K562 (cell line): ENCODE measurements around the gene ZSWIM4. TPM values are rescaled to one million over a fixed set of nuclear protein-coding genes. Genes with fewer than 3 reads are reported as not detected.

Experiments used
- ATAC-seq: fragments of 200-7000 bp; cut with Tn5 transposase; 3 replicates; pipeline ENCODE4 v1.9.1; 2020; ENCODE audit warnings: moderate library complexity
- BruUV-seq: library from RNA; stranded (reverse); fragments of 400-500 nt; replicated peaks from 2 replicates; lab custom pipeline; 2021; lab: Mats Ljungman, UMichigan
- CTCF ChIA-PET: fragments of 300-600 bp; formaldehyde crosslinking; extraction: SDS; loops from one replicate; lab custom pipeline; 2021; ENCODE audit warnings: low intra/inter-chr PET ratio; lab: Yijun Ruan, JAX
- POLR2A ChIA-PET: fragments of 300-600, 350-650 bp; sonication (Branson Sonifier 250); formaldehyde crosslinking; extraction: SDS; loops from one replicate; lab custom pipeline; 2021; ENCODE audit warnings: antibody characterized with exemption, inconsistent platforms; lab: Yijun Ruan, JAX
- DNase-seq, 4 experiments: peaks; one replicate each; pipeline versions ENCODE4 v3.0.0 to v3.0.0-alpha.2; 2011 to 2018; ENCODE audit warnings: low spot score in 3 of 4, mixed read lengths in 3 of 4; ENCODE audit errors: extremely low read depth in 1 of 4
- FAIRE-seq: peaks from 2 replicates; lab custom pipeline; 2011; peaks lifted over from hg19 to GRCh38; lab: Jason Lieb, UNC
- H2AFZ ChIP-seq: 2 replicates; pipeline ENCODE4 v1.6.0; 2011; ENCODE audit warnings: low read depth, low read length, control low read depth, inconsistent platforms
- H3K27ac ChIP-seq: fragments of 200-600 bp; 3 replicates; pipeline ENCODE4 v1.8.0; 2011; ENCODE audit warnings: low read depth, mild to moderate bottlenecking, control low read depth, inconsistent platforms, low read length, moderate library complexity, mixed read lengths; ENCODE audit errors: extremely low read depth
- H3K27me3 ChIP-seq, 2 experiments: fragments of 300-600 bp in 1 of 2; 2 replicates in 1 of 2; 3 replicates in 1 of 2; pipeline versions ENCODE4 v1.6.0 to v1.8.0; 2011; ENCODE audit warnings: inconsistent platforms in 2 of 2, low read length in 2 of 2, mild to moderate bottlenecking in 1 of 2, mixed read lengths in 1 of 2, moderate library complexity in 1 of 2; ENCODE audit not compliant: control insufficient read depth in 2 of 2, insufficient read depth in 2 of 2
- H3K36me3 ChIP-seq: fragments of 300-600 bp; 3 replicates; pipeline ENCODE4 v1.8.0; 2011; ENCODE audit warnings: mild to moderate bottlenecking, low read length, inconsistent platforms; ENCODE audit not compliant: control insufficient read depth, insufficient read depth
- H3K4me1 ChIP-seq, 2 experiments: fragments of 200-600 bp in 1 of 2; replicated peaks in 1 of 2; 2 replicates in 1 of 2; 3 replicates in 1 of 2; pipeline versions ENCODE4 v1.5.1 to v1.8.0; 2011; ENCODE audit warnings: inconsistent platforms in 2 of 2, low read length in 2 of 2, mild to moderate bottlenecking in 1 of 2, mixed read lengths in 1 of 2, moderate library complexity in 1 of 2; ENCODE audit not compliant: control insufficient read depth in 2 of 2, insufficient read depth in 2 of 2
- H3K4me2 ChIP-seq: 2 replicates; pipeline ENCODE4 v1.6.1; 2011; ENCODE audit warnings: low read length, control low read depth, inconsistent platforms, mixed read lengths; ENCODE audit not compliant: insufficient read depth
- H3K4me3 ChIP-seq: fragments of 200-600 bp; sonication (generic), shearing (Covaris generic); 2 replicates; pipeline ENCODE4 v1.5.1; 2016; ENCODE audit warnings: control low read depth, inconsistent platforms
- H3K79me2 ChIP-seq: fragments of 200-600 bp; 3 replicates; pipeline ENCODE4 v1.8.0; 2011; ENCODE audit warnings: low read length, inconsistent platforms; ENCODE audit not compliant: control insufficient read depth, insufficient read depth
- H3K9ac ChIP-seq, 2 experiments: 2 replicates each; pipeline versions ENCODE4 v1.6.0 to v1.6.1; 2011; ENCODE audit warnings: low read depth in 2 of 2, low read length in 2 of 2, control low read depth in 1 of 2, inconsistent platforms in 1 of 2, mild to moderate bottlenecking in 1 of 2, mixed read lengths in 1 of 2; ENCODE audit not compliant: insufficient read depth in 1 of 2
- H3K9me1 ChIP-seq: one replicate; pipeline ENCODE4 v1.6.0; 2011; ENCODE audit warnings: inconsistent platforms, mild to moderate bottlenecking, low read length, moderate library complexity; ENCODE audit not compliant: control insufficient read depth, insufficient read depth
- H3K9me3 ChIP-seq: replicated peaks from 2 replicates; pipeline ENCODE4 v1.5.1; 2011; ENCODE audit warnings: low read depth, low read length, inconsistent platforms; ENCODE audit not compliant: control insufficient read depth, insufficient read depth
- H4K20me1 ChIP-seq: replicated peaks from 2 replicates; pipeline ENCODE4 v1.6.1; 2011; ENCODE audit warnings: low read length, inconsistent platforms, mixed read lengths; ENCODE audit not compliant: control insufficient read depth, insufficient read depth
- CREB1 ChIP-seq, 2 experiments: sonication (generic) in 1 of 2; formaldehyde crosslinking in 1 of 2; IDR thresholded peaks; 2 replicates each; pipeline versions ENCODE4 v1.6.1 to v1.8.0; 2012 to 2022; ENCODE audit warnings: inconsistent platforms in 1 of 2, mild to moderate bottlenecking in 1 of 2, missing genetic modification reagents in 1 of 2, moderate library complexity in 1 of 2
- FOXA3 ChIP-seq, 2 experiments: fragments of 450-650 bp in 1 of 2; sonication (generic) in 1 of 2; formaldehyde crosslinking; IDR thresholded peaks in 1 of 2; conservative IDR thresholded peaks in 1 of 2; 2 replicates each; pipeline versions ENCODE4 v1.4.0 to v1.8.0; 2020 to 2022; ENCODE audit warnings: mild to moderate bottlenecking in 2 of 2, missing genetic modification reagents in 1 of 2
- IRF2 ChIP-seq: sonication (generic); formaldehyde crosslinking; IDR thresholded peaks from 2 replicates; pipeline ENCODE4 v1.8.1; 2022; ENCODE audit warnings: mild to moderate bottlenecking, missing genetic modification reagents
- KAT8 ChIP-seq: fragments of 450-650 bp; IDR thresholded peaks from 2 replicates; pipeline ENCODE4 v1.6.1; 2016; ENCODE audit warnings: low read depth, mild to moderate bottlenecking
- LEF1 ChIP-seq: fragments of 450-650 bp; IDR thresholded peaks from 2 replicates; pipeline ENCODE4 v1.6.1; 2016; ENCODE audit warnings: mild to moderate bottlenecking
- MBD2 ChIP-seq: sonication (generic); IDR thresholded peaks from 2 replicates; pipeline ENCODE4 v1.6.1; 2016; ENCODE audit warnings: low read depth, borderline replicate concordance
- MXI1 ChIP-seq: IDR thresholded peaks from 2 replicates; pipeline ENCODE4 v1.6.1; 2011; ENCODE audit warnings: low read depth, mild to moderate bottlenecking, improper control_type of control experiment, low read length
- NFATC3 ChIP-seq: fragments of 450-650 bp; IDR thresholded peaks from 2 replicates; pipeline ENCODE4 v1.6.1; 2017; ENCODE audit warnings: mild to moderate bottlenecking
- NUFIP1 ChIP-seq: fragments of 450-650 bp; IDR thresholded peaks from 2 replicates; pipeline ENCODE4 v1.6.1; 2018; ENCODE audit not compliant: partially characterized antibody
- RB1 ChIP-seq: fragments of 450-650 bp; IDR thresholded peaks from 2 replicates; pipeline ENCODE4 v1.6.1; 2017; ENCODE audit warnings: low read depth, mild to moderate bottlenecking
- SLC30A9 ChIP-seq: fragments of 250-450 bp; sonication (Bioruptor Pico); IDR thresholded peaks from 2 replicates; pipeline ENCODE4 v1.8.0; 2022; ENCODE audit warnings: mild to moderate bottlenecking, moderate library complexity
- SP1 ChIP-seq: sonication (generic); formaldehyde crosslinking; IDR thresholded peaks from 2 replicates; pipeline ENCODE4 v1.8.1; 2022; ENCODE audit warnings: mild to moderate bottlenecking, missing genetic modification reagents
- SPI1 ChIP-seq: IDR thresholded peaks from 2 replicates; pipeline ENCODE4 v1.6.1; 2011; ENCODE audit warnings: low read depth, low read length, control low read depth, borderline replicate concordance
- STAT5B ChIP-seq: fragments of 250-450 bp; sonication (Bioruptor Pico); IDR thresholded peaks from 2 replicates; pipeline ENCODE4 v1.8.0; 2021; ENCODE audit warnings: mild to moderate bottlenecking, inconsistent platforms
- ZNF507 ChIP-seq: conservative IDR thresholded peaks from 2 replicates; pipeline ENCODE4 v1.6.1; 2017; ENCODE audit warnings: missing genetic modification characterization, missing compliant biosample characterization
- ZNF583 ChIP-seq: fragments of 250-450 bp; sonication (Bioruptor Pico); IDR thresholded peaks from 2 replicates; pipeline ENCODE4 v1.4.0; 2020
- WGBS: fragments of 100-300 bp; shearing (Covaris generic); methylation state at CpG from one replicate; pipeline ENCODE4 v1.1.6; 2016; ENCODE audit warnings: low coverage, mixed read lengths; ENCODE audit not compliant: insufficient coverage; ENCODE audit errors: missing lambda C conversion rate; 5-methylcytosine and 5-hydroxymethylcytosine counted together
- in situ Hi-C: fragments of 300-500 bp; cut with MboI; formaldehyde crosslinking; loops from 4 replicates; pipeline ENCODE4 v1.15.0; 2018; ENCODE audit warnings: inconsistent platforms, mixed read lengths
- intact Hi-C: fragments of 100-400 bp; cut with micrococcal nuclease; formaldehyde crosslinking; loops from 2 replicates; pipeline ENCODE4 v1.14.2; 2022
- polyA plus RNA-seq, 8 experiments: library from polyadenylated mRNA; depleted of rRNA in 4 of 8; stranded (reverse) in 5 of 8; unstranded in 3 of 8; fragments of >200 nt; fragmentation: Nextera tagmentation in 2 of 8; fragmentation: Illumina TruSeq in 1 of 8; extraction: Ambion mirVana in 2 of 8; extraction: Trizol in 1 of 8; gene quantifications; 2 replicates each; pipeline versions ENCODE4 v1.2.1 to v1.2.3, GENCODE V29; 2011 to 2014; ENCODE audit warnings: inconsistent platforms in 1 of 8, missing spikeins in 1 of 8
- total RNA-seq, 7 experiments: library from RNA; depleted of rRNA in 6 of 7; stranded (reverse); fragments of >200 nt in 6 of 7; fragmentation: Illumina TruSeq in 2 of 7; extraction: Trizol in 2 of 7; gene quantifications; 2 replicates each; pipeline versions ENCODE4 v1.2.1 to v1.2.3, GENCODE V29; 2011 to 2021; ENCODE audit warnings: low replicate concordance in 1 of 7
- TF ChIP-seq, protein P1 (sequence below), 2 experiments: fragments of 450-650 bp in 1 of 2; sonication (generic) in 1 of 2; formaldehyde crosslinking in 1 of 2; IDR thresholded peaks in 1 of 2; conservative IDR thresholded peaks in 1 of 2; 2 replicates each; pipeline versions ENCODE4 v1.6.1 to v1.8.1; 2016 to 2023; ENCODE audit warnings: mild to moderate bottlenecking in 2 of 2, moderate library complexity in 2 of 2, inconsistent platforms in 1 of 2, missing genetic modification reagents in 1 of 2
- TF ChIP-seq, protein P2 (sequence below): fragments of 450-650 bp; formaldehyde crosslinking; IDR thresholded peaks from 2 replicates; pipeline ENCODE4 v1.4.0; 2022; ENCODE audit warnings: mild to moderate bottlenecking, moderate library complexity
- TF ChIP-seq, protein P3 (sequence below): fragments of 200-800 bp; sonication (Bioruptor generic); IDR thresholded peaks from 2 replicates; pipeline ENCODE4 v1.6.1; 2017; ENCODE audit warnings: missing genetic modification characterization, missing compliant biosample characterization

ZSWIM4 gene
- total and polyA plus RNA-seq, 9 of the 15 experiments (the other 6 are each of a cell fraction or from before 2014, with no cell fraction given), result 0.25 to 3.7 (median 0.79) TPM; not detected in 2

DNA sequence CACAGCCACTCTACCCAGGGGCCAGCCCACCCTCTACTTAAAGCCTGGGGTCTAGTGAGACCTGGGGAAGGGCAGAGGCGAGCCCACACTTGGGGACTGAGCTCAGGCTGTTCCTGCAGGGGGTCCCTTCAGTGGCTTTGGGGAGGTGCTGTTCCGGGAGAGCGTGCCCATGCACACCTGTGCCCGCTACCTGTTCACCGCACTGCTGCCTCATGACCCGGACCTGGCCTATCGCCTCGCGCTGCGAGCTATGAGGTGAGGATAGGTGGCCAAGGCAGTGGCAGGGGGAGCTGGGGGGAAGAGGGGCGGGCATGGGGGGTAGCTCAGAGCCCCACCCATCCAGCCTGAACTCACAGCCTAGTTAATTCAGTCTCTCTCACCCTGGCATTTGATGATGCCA, 24.0 kb downstream of the ZSWIM4 start:
- Histone ChIP-seq H3K4me2 (no peak overlapping the region), H4K20me1 (no peaks in the 10 kb centered on the region), H3K9ac (0 out of 4 replicates have a peak overlapping the region, but pooled peaks of 1 of the 2 experiments have one; percentile 4), H3K9me3 (no peaks in the 10 kb centered on the region), H3K27me3 (no peaks in the 10 kb centered on the region), H3K9me1 (no peaks in the 10 kb centered on the region), H3K27ac (no peak overlapping the region), H2AFZ (no peak overlapping the region), H3K79me2 (no peaks in the 10 kb centered on the region), H3K36me3 (no peaks in the 10 kb centered on the region), H3K4me3 (no peak overlapping the region), H3K4me1 (peaks cover 3 to 31% of the 10 kb centered on the region in 2 experiments; a peak in 3 of 5 replicates)
- DNase-seq (no peak), ATAC-seq (no peak), FAIRE-seq (no peak)
- BruUV-seq, result no TSS peak
- in situ Hi-C loops, result no loop called here
- WGBS, result 96% methylated on average over 10 of the region's 11 CpGs
- ChIA-PET CTCF (no interaction called here), POLR2A (interaction anchor here (0.6 kb wide), 1 partner anchor 8 kb away, joined by 3 read pairs; no protein-coding TSS in a partner anchor)
- TF ChIP-seq, protein P1, sequence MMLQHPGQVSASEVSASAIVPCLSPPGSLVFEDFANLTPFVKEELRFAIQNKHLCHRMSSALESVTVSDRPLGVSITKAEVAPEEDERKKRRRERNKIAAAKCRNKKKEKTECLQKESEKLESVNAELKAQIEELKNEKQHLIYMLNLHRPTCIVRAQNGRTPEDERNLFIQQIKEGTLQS (IDR thresholded peaks at IDR 0.05), result no peak
- TF ChIP-seq, protein P1 (CRISPR knock-in tag; conservative IDR thresholded peaks at IDR 0.05), result no peak
- TF ChIP-seq SLC30A9 (CRISPR knock-in tag), result no peak
- no peak for TF ChIP-seq RB1
- no peak for TF ChIP-seq ZNF583 (CRISPR knock-in tag)
- TF ChIP-seq LEF1, result no peak
- no peak for TF ChIP-seq FOXA3 (CRISPR knock-in tag; conservative IDR thresholded peaks at IDR 0.05 in 1 of 2, IDR thresholded peaks at IDR 0.05 in 1 of 2)
- no peak for TF ChIP-seq MXI1
- TF ChIP-seq KAT8, result no peak
- TF ChIP-seq, protein P2, sequence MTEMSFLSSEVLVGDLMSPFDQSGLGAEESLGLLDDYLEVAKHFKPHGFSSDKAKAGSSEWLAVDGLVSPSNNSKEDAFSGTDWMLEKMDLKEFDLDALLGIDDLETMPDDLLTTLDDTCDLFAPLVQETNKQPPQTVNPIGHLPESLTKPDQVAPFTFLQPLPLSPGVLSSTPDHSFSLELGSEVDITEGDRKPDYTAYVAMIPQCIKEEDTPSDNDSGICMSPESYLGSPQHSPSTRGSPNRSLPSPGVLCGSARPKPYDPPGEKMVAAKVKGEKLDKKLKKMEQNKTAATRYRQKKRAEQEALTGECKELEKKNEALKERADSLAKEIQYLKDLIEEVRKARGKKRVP (CRISPR knock-in tag), result no peak
- TF ChIP-seq IRF2 (CRISPR knock-in tag), result no peak
- TF ChIP-seq NFATC3, result no peak
- no peak for TF ChIP-seq NUFIP1
- TF ChIP-seq, protein P3, sequence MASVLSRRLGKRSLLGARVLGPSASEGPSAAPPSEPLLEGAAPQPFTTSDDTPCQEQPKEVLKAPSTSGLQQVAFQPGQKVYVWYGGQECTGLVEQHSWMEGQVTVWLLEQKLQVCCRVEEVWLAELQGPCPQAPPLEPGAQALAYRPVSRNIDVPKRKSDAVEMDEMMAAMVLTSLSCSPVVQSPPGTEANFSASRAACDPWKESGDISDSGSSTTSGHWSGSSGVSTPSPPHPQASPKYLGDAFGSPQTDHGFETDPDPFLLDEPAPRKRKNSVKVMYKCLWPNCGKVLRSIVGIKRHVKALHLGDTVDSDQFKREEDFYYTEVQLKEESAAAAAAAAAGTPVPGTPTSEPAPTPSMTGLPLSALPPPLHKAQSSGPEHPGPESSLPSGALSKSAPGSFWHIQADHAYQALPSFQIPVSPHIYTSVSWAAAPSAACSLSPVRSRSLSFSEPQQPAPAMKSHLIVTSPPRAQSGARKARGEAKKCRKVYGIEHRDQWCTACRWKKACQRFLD (CRISPR knock-in tag), result no peak
- TF ChIP-seq CREB1 (IDR thresholded peaks at IDR 0.05), result no peak
- TF ChIP-seq CREB1 (CRISPR knock-in tag; IDR thresholded peaks at IDR 0.05), result no peak
- no peak for TF ChIP-seq SPI1
- no peak for TF ChIP-seq SP1 (CRISPR knock-in tag)
- TF ChIP-seq STAT5B (CRISPR knock-in tag), result no peak
- TF ChIP-seq ZNF507 (tag), result no peak
- no peak for TF ChIP-seq MBD2
- intact Hi-C loops, result no loop called here
